RCC 7860 (cell line): Measurements from ENCODE around the gene UBE2D4.
A peak's percentile ranks its signal among the peaks of the same experiment; 100 is the strongest.
"Not testable (repeated sequence)": the region's sequence is repeated elsewhere in the genome, so short reads cannot be mapped to it uniquely, and the experiment has no call there.

ENCODE experiments used
- DNase-seq: peaks from one replicate; pipeline ENCODE4 v3.0.0-alpha.2; 2015; ENCODE audit warnings: low spot score
- FAIRE-seq: peaks from 2 replicates; lab custom pipeline; 2012; peaks lifted over from hg19 to GRCh38; lab: Jason Lieb, UNC

Gene UBE2D4

DNA sequence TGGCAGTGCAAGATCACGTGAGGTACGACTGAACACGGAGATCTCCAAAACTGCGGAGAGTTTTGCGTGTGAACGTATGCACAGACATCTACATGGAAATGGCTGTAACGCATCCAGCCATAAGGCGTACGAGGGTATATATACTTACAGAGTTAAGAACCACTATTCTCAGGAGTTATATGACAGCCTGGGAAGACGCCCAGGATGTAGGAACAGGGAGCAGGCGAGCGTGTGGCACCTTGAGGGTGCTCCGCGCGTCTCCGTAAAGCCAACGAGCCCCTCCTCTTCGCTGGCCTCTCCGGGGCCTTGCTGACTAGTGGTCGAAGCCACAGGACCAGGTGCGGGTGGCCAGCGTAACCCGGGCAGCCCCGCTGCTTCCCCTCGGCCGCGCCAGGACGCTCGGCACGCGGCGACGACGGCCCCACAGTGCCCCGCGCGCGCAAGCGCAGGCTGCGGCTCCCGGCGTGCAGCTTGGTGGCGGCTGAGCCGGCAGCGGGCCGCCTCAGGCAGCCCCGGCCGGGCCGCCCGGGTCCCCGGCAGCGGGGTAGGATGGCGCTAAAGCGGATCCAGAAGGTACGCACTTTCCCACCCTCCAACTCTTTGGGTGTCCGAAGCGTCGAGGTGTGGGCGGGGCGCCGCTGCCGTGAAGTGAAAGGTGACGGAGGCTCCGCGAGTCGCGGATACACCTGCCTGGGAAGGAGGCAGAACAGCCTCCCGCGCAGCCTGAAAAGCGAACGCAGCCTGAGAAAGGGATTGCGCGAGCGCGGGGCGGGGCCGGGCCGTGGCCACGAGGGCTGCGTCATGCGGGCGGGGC lies at the start of gene UBE2D4:
TSS of gene UBE2D4 (plus strand) at position 453 of the 814 bp plus-strand sequence. CDS start at position 550, 97 bp downstream.
- DNase-seq (peak; percentile 49), FAIRE-seq (no peak)

- FAIRE-seq = no peak
Observed at GRCh38 chr7:43876976-43877745, 49.1 kb upstream of the UBE2D4 start.

DNA sequence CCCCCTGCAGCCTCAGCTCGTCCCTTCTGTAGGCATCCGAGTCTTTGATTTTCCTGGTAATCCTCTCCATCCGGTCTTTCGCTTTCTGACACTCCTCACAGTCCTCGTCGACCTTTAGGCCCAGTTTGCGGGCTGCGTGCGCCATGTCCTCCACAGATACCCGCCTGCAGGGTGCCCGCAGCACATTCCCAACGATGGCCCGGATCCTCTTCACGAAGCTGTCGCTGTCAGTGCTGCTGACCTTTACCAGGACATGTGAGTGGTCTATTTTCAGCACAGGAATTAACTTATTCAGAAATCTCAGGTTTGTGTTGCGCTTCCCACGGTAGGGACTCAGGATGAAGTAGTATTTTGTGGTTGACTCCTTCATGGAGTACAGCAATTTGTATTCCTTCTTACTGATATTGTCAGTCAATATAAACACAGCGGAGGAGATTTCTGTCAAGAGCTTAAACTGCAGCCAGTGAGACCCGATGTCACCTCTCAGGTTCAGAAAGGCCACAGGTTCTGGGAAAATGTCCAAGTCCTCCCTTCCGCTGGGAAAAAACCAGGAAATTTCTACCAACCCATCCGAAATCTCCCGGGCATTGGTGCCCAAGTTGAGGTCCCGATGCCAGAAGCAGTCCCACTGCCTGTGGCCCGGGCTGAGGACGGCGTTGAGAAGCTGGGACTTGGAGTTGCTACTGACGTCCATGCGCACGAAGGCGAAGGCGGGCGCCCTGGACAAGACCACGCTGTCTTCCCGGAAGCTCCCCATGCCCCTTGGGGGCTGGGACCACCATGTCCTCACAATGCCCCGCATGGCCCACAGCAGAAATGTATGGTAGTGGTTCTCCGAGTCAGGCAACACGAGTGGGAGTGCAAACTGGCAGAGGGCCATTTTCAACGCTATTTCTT lies 48.0 kb upstream of the UBE2D4 start:
- DNase-seq = no peak
- no peak for FAIRE-seq

More at GRCh38 chr7:43876976-43877745, 49.1 kb upstream of the UBE2D4 start:
- no peak for DNase-seq

DNA sequence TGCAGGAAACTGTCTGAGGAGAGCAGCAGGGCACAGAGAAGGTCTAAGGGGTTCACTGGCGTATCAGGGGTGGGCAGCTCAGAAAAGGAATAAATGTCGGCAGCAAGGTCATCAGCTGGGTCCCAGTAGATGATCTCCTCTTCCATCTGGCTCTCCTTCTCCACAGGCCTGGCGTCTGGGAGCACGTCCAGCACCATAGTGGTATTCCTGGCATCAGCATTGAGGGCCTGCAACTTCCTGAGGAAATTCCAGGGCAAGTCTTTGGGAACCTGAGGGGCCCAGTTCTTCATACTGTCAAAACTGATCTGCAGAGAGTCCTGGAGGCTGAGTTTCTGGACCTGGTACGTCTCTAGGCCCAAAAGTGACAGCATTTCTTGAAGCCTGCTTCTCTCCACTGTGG lies 47.4 kb upstream of the UBE2D4 start:
- FAIRE-seq = no peak
- no peak for DNase-seq

DNA sequence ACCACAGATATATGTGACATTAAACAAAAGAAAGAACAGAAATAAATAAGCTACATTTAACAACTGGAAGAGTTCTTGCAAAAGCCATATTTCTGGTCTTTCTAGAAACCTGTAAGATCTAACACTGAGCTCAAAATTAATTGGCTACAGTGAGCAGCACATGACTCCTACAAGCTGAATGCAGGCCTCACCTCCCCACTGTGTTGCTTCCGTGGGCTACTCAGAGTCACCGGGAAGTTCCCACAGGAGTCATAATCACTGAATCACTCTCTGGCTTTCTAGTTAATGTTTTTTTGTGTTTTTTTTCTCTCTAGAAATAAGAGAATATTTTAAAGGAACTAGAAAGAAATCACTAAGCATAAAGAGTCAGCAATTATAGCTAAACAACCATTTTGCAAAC lies 46.8 kb upstream of the UBE2D4 start:
- peak; percentile 87 for FAIRE-seq
- peak; percentile 70 for DNase-seq

DNA sequence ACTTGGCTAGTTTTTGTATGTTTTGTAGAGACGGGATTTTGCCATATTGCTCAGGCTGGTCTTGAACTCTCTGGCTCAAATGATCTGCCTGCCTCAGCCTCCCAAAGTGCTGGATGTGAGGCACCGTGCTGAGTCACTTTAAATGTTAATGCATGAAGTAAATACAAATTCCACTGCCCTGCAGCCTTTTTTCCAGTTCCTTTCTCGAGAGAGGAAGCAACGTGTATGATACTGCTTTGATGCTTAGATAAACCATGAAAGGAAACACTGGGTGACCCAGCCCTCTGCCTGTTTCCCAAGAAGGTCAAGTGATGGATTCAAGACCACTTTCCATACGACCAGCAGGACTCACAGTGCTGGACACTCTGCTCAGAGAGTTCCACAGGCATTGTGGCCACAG lies 45.6 kb upstream of the UBE2D4 start:
- no peak for DNase-seq
- no peak for FAIRE-seq

GRCh38 chr7:43884209-43884608 lies 42.0 kb upstream of the UBE2D4 start:
- no peak for FAIRE-seq
- no peak for DNase-seq

DNA sequence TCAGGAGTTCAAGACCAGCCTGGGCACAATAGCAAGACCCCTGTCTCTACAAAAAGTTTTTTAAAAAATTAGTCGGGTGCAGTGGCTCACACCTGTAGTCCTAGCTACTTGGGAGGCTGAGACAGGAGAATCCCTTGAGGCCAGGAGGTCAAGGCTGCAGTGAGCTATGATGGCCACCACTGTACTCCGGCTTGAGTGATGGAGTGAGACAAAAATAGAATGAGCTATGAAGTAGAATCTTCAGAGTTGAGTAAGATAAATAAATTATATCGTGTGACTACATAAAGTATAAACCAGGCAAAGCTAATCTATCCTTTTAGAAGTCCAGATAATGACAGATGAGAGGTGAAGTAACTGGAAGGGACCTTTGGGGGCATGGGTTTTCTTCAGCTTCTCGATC lies 41.6 kb upstream of the UBE2D4 start:
- DNase-seq (no peak), FAIRE-seq (no peak)

- DNase-seq (no peak), FAIRE-seq (no peak)
Observed at GRCh38 chr7:43888993-43889945, 37.0 kb upstream of the UBE2D4 start.

DNA sequence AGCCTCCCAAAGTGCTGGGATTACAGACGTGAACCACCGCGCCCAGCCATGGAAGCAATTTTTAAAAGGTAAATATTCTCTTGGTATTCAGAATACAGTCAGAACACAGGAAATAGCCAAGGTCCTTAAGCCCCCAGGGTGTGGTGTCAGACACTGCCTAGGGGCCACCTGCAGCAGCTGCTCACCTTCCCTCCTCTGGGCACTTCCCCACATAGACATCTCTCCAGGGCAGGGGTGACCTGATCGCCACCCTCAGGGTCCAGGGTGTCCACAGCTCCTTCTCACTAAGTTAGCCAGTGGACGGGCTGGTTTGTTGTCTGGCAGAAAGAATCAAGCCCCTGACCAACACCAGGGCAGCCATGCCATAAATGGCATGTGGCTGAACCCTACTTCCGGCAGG lies 35.8 kb upstream of the UBE2D4 start:
- DNase-seq (no peak), FAIRE-seq (no peak)

- FAIRE-seq (no peak), DNase-seq (no peak)
Observed at GRCh38 chr7:43891069-43891955, 34.9 kb upstream of the UBE2D4 start.

DNA sequence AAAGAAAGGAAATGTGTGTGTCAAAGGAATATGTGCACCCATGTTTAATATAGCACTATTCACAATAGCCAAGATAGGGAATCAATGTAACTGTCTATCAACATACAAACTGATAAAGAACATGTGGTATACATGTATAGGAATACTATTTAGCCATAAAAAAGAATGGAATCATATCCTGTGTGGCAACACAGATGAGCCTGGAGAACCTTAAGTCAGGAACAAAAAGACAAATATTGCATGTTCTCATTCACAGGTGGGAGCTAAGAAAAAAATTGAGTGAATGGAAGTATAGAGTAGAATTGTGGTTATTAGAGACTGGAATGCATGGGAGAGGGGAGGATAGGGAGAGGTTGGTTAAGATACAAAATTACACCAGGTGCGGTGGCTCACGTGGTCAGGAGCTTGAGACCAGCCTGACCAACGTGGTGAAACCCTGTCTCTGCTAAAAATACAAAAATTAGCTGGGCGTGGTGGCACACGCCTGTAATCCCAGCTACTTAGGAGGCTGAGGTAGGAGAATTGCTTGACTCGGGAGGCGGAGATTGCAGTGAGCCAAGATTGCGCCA lies 30.3 kb upstream of the UBE2D4 start:
- DNase-seq (no peak), FAIRE-seq (no peak)

GRCh38 chr7:43898571-43898970 lies 27.7 kb upstream of the UBE2D4 start:
- not testable (repeated sequence) for DNase-seq, FAIRE-seq

DNA sequence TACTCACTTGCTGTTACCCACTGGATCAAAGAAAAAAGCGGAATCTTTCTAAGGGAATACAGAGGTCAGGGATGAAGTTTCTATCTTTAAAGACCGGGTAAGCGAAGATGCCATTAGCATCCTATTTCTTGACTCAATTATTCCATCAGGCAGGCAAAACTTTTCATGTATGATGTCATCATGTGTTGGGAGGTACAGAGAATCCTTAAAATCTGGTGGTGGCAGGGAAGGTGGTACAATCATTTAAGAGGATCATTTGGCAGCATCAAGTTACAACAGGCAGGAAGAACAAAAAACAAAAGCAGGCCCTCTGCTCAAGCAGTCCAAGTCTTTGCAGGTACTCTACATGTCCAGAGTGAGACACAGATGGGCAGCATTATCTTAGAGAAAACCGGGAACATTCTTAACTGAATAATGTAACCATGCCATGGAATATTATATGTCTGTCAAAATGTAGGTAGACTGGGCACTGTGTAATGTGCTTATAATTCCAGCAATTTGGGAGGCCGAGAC lies 23.6 kb upstream of the UBE2D4 start:
- FAIRE-seq = no peak
- DNase-seq = no peak

DNA sequence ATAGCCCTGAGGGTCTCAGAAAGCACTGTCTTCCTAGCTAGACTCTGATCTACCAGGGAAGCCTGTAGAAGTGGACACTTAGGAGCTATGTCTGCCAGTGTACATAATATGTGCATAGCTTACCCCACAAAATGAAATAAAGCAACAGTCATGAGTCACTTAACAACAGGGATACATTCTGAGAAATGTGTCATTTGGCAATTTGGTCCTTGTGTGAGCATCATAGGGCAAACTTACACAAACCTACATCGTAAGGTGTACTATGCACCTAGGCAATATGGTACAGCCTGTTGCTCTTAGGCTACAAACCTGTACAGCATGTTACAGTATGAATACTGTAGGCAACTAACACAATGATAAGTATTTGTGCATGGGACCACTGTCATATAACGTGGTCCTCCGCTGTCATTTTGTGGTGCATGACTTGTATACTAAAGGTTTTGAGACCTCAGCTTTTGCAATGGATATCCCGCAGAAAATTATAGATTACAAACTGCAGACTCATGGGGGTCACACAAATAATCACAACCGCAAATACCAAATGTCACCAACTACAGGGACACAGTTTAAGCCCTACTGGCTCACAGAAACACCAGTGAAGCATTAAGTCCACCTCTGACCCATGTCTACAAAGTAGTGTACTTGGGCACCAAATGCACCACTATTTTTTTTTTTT lies 21.6 kb upstream of the UBE2D4 start:
- DNase-seq = no peak
- no peak for FAIRE-seq

DNA sequence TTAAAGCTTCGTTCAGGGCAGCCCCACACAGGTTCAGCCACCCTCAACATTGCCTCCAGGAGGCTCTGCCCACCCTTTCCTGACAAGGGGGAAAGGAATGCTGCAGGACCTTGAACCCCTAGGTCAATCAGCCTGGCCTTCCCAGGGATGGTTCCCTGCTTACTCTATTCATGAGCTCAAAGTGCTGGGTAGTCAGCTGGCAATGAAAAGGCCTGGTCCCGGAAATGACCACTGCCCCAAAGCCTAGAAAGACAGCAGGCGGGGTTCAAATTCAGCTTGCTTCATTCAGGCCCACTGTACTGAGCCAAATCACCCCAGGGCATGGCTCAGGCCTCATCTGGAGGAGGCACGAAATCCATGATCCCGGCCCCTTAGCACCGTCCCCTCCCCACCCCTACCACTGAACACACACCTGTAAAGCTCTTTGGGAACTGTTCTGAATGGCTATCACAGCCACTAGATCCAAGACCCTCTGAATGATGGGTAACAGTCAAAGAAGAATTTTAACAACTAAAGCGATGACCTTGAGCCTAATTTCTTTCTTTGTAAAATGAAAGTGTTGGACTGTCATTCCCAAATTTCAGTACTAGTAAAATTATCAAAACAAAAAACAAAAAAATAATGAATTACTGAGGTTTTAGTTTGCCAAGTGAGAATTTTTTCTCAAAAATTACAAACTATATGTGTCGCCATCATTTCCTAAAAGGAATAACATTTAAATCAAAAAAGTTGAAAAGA lies 20.9 kb upstream of the UBE2D4 start:
- FAIRE-seq (no peak), DNase-seq (peak; percentile 21)

- DNase-seq = no peak
- no peak for FAIRE-seq
Observed at GRCh38 chr7:43905956-43906330, 20.3 kb upstream of the UBE2D4 start.
